CD4-positive, alpha-beta T cell treated with Interleukin-10 for 1 hour (primary cell): ENCODE measurements around the gene SPRR1A.
"Not testable (repeated sequence)": the region's sequence is repeated elsewhere in the genome, so short reads cannot be mapped to it uniquely, and the experiment has no call there.

Source experiments
- DNase-seq: peaks from one replicate; pipeline ENCODE4 v3.0.0-alpha.2; 2020

The SPRR1A gene

GRCh38 chr1:152976688-152977087, 7.2 kb upstream of the SPRR1A start:
- no peak for DNase-seq

DNA sequence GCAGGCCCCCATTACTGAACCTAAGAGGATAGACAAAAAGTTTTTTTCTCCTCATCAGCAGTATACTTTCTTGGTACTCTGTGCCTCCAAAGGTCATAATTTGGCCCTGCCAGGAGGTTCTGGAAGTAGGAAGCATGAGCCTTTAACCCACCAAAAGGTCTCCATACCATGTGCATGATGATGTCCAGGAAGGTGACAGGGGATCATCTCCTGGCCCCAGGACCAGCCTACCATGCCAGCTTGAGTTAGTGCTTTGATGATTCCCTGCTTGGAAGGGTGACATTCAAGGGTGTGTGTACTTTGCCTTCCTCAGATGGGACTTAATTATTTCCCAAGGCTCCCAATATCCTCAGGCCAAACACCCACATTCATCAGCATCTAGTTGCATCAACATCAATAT, 6.3 kb upstream of the SPRR1A start:
- no peak for DNase-seq

GRCh38 chr1:152980676-152981075, 3.2 kb upstream of the SPRR1A start:
- no peak for DNase-seq

GRCh38 chr1:152981146-152981871, 2.6 kb upstream of the SPRR1A start:
- DNase-seq = no peak

GRCh38 chr1:152982076-152982475, 1.8 kb upstream of the SPRR1A start:
- DNase-seq = no peak

- DNase-seq = no peak
These were observed 647 bp upstream of the SPRR1A start for GRCh38 chr1:152983234-152983633.

GRCh38 chr1:152986578-152986977, 2.7 kb downstream of the SPRR1A start:
- DNase-seq = no peak

DNA sequence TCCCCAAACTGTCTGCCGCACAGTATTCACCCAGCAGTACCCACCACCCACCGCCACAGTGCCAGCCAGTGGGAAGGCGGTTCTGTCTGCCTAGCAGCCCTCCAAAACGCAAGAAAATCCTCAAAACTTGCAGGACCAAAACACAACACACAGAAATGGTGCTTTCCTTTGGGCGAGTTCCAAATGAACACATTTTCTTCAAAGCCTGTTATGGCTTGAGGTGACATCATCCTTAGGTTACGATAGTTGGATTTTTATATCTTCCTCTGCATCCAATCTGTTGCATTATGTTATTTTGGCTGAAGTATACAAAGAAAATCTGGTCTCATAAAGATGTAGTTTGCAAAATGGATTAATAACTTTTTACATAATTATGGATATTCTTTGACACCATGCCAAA, 9.3 kb downstream of the SPRR1A start:
- DNase-seq = no peak

DNA sequence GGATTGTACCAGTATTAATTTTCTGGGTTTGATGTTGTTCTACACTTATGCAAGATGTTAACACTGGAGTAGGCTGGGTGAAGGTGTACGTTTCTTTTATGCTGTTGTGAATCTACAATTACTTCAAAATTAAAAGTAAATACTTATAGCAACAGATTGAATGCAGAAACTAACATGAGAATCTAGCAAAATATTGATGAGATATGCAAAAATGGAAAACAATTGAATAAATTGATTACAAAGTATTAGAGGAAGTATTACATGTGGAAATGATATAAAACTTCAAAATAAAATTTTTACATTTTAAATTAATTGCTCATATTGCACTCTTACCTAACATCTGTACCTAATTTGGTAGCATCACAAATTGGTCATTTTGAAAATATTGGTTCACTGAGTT, 12.0 kb downstream of the SPRR1A start:
- no peak for DNase-seq

DNA sequence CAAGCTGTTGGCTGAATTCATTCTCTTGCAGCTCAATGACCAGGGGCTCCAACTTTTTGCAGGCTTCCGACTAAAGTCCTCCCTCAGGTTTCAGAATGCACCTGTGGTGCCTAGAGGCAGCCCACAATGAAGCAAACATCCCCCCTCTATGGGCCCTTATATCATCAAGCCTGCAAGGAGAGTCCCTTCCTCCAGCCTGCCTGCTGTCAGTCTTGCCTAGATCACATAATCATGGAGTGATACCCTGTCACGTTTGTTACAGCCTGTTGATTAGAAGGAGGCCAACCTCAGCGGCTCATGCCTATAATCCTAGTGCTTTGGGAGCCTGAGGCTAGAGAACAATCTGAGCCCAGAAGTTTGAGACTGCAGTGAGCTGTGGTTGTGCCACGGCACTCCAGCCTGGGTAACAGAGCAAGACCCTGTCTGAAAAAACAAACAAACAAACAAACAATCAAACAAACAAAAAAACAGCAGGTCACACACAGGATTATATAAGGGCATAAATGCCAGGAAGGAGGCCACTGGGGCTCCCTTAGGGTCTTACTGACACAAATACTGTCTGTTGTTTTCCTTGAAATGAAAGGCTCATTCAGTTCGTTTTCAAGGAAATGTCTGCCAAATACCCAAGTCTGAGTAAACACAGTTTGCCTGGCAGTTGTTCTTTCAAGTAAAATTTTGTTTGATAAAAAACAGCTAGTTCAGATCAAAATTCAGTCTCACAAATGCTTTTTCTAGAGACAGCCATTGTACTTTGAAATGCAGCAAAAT, 12.9 kb downstream of the SPRR1A start:
- no peak for DNase-seq

DNA sequence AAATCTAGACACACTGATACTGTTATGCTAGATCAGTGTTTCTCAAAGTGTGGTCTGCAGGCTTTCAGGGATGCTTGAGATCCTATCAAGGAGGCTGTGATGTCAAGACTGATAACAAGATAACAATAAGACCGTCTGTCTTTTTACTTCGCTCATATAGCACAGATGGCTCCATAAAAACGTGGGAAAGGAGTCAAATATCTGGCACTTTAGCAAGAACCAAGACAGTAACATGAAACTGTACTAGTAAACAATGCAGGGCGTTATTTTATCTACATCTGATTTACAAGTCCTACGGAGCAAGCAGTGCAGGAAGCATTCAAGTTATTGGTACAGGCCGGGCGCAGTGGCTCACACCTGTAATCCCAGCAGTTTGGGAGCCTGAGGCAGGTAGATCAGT, 14.0 kb downstream of the SPRR1A start:
- no peak for DNase-seq

DNA sequence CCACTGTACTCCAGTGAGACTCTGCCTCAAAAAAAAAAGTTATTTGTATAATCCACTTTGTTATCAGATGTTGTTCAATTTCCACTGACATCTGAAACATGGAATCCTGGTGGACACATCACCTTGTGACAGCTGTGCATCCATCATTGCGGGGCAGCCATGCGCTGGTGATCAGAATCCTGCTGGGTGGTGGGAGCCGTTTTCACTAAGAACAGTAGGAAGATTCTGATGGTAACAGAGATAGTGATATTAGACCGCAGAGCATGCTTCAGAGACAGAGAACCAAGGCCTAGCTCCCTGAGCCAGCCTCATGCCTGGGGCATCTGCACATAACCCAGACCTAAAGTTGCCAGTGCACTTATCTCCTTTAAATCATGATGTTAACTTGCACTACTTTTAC, 14.6 kb downstream of the SPRR1A start:
- no peak for DNase-seq

- no peak for DNase-seq
These were observed 15.9 kb downstream of the SPRR1A start for GRCh38 chr1:152999818-153000217.

DNA sequence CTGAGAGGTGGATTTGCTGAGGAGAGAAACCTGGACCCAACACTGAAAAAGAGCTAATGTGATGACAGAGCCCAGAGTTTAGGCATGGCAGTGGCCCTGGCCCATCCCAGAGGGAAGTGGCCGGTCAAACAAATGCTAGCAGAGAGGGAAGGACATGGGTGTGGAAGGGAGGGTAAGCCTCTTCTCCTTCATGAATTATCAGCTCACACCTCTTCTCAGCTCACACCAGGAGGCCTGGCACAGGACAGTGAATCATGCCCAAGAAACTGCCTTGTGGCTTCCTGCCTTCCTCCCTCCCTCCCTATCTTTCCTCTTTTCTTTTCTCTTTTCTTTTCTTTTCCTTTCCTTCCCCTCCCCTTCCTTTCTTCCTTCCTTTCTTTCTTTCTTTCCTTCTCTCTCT, 16.4 kb downstream of the SPRR1A start:
- DNase-seq = no peak

GRCh38 chr1:153001382-153001781, 17.5 kb downstream of the SPRR1A start, which contains the start of gene SPRR3:
TSS of gene SPRR3 (plus strand) at chr1:153001749. CDS start at chr1:153003021, 1,272 bp downstream.
- no peak for DNase-seq

DNA sequence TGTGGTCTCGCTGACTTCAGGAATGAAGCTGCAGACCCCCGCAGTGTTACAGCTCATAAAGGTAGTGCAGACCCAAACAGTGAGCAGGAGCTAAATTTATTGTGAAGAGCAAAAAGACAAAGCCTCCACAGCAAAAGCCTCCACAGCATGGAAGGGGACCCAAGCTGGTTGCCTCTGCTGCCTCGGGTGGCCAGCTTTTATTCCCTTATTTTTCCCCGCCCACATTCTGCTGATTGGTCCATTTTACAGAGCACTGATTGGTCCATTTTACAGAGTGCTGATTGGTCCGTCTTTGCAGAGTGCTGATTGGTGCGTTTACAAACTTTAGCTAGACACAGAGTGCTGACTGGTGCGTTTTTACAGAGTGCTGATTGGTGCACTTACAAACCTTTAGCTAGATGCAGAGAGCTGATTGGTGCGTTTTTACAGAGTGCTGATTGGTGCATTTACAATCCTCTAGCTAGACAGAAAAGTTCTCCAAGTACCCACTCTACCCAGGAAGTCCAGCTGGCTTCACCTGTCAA, 27.4 kb downstream of the SPRR1A start:
- DNase-seq = not testable (repeated sequence)

- not testable (repeated sequence) for DNase-seq
These were observed 37.9 kb downstream of the SPRR1A start for GRCh38 chr1:153021829-153022228.

GRCh38 chr1:153022340-153022739, 38.5 kb downstream of the SPRR1A start:
- not testable (repeated sequence) for DNase-seq

DNA sequence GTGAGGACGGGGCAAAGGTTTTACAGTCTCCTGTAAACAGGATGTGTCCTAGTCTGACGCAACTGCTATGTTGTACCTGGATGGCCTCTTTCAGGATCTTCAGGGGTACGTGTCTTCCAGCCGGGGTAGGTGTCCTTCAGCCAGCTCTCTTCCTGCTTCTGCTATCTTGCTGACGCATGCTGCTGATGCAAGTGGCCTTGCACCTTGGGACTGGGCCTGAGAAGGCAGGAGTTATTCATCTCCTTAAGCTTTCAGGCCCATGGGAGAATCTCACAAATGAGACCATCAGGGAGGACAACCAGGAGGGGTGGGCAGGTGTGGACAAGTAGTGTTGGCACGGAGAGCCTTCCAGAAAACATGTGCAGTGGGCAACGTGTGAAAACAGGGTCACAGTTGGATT, 39.2 kb downstream of the SPRR1A start:
- DNase-seq = no peak

- DNase-seq = no peak
These were observed 40.5 kb downstream of the SPRR1A start for GRCh38 chr1:153024413-153024812.

- no peak for DNase-seq
These were observed 41.9 kb downstream of the SPRR1A start for GRCh38 chr1:153025797-153026196.

DNA sequence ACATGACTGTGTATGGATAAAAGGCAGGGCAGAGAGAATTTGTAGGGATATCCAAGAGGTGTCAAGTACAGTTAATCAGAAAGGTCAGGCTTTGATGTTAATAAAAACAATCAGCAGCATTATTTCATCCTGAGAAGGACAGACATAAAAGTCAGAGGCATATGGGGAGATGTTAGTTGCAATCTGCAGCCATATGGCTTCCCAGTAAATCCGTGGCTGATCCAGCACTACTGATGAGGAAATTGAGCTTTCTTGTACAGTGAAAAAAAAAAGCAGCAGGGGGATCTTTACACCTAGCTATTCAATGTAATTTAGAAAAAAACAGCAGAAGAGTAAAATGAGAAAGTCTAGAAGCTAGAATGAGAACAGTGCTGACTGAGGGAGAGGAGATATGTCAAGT, 44.9 kb downstream of the SPRR1A start:
- DNase-seq = no peak

- no peak for DNase-seq
These were observed 47.0 kb downstream of the SPRR1A start, which contains the start of gene SPRR1B for GRCh38 chr1:153030895-153031294. TSS of gene SPRR1B (plus strand) at chr1:153031203. CDS start at chr1:153032346, 1,143 bp downstream.

DNA sequence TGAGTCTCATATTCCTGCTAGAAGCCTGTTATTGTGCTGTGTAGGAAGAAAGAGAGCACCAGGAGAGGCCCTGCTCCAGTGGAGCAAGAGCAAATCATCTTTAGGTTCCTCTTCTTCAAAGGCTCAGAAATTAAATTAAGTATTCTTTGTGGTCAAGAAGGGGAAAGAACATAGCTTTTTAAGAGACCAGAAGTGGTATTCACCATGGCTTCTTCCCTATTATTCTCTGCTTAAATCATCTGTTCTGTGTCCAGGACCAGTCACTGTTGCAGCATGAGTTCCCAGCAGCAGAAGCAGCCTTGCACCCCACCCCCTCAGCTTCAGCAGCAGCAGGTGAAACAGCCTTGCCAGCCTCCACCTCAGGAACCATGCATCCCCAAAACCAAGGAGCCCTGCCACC, 48.2 kb downstream of the SPRR1A start:
- no peak for DNase-seq
